Ishikawa (cell line): ENCODE measurements around the gene ZNF878.

Experiments
- CEBPB ChIP-seq: IDR thresholded peaks from 2 replicates; pipeline ENCODE4 v1.6.1; 2012
- CREB1 ChIP-seq: IDR thresholded peaks from 2 replicates; pipeline ENCODE4 v1.6.1; 2012; ENCODE audit warnings: low read depth
- EGR1 ChIP-seq: IDR thresholded peaks from 2 replicates; pipeline ENCODE4 v1.6.1; 2012
- EP300 ChIP-seq: IDR thresholded peaks from 2 replicates; pipeline ENCODE4 v1.6.1; 2012; ENCODE audit warnings: borderline replicate concordance
- FOXM1 ChIP-seq: IDR thresholded peaks from 2 replicates; pipeline ENCODE4 v1.6.1; 2012; ENCODE audit warnings: low read depth, borderline replicate concordance
- MAX ChIP-seq: IDR thresholded peaks from 2 replicates; pipeline ENCODE4 v1.6.1; 2012
- NFIC ChIP-seq: IDR thresholded peaks from 2 replicates; pipeline ENCODE4 v1.6.1; 2012
- RAD21 ChIP-seq: IDR thresholded peaks from 2 replicates; pipeline ENCODE4 v1.6.1; 2012; ENCODE audit warnings: low read depth
- REST ChIP-seq: IDR thresholded peaks from 2 replicates; pipeline ENCODE4 v1.6.1; 2012; ENCODE audit warnings: low read depth, mild to moderate bottlenecking
- TAF1 ChIP-seq: IDR thresholded peaks from 2 replicates; pipeline ENCODE4 v1.6.1; 2012; ENCODE audit warnings: low read depth, mild to moderate bottlenecking
- TCF12 ChIP-seq: IDR thresholded peaks from 2 replicates; pipeline ENCODE4 v1.6.1; 2012; ENCODE audit warnings: low read depth
- TEAD4 ChIP-seq: IDR thresholded peaks from 2 replicates; pipeline ENCODE4 v1.6.1; 2012
- USF1 ChIP-seq: IDR thresholded peaks from 2 replicates; pipeline ENCODE4 v1.6.1; 2012
- YY1 ChIP-seq: IDR thresholded peaks from 2 replicates; pipeline ENCODE4 v1.6.1; 2012; ENCODE audit warnings: low read depth
- ZBTB7A ChIP-seq: IDR thresholded peaks from 2 replicates; pipeline ENCODE4 v1.6.1; 2012; ENCODE audit warnings: low read depth

The ZNF878 gene

GRCh38 chr19:12034198-12034597 lies 18.6 kb downstream of the ZNF878 start:
- TF ChIP-seq YY1 (no peak), USF1 (peak; percentile 20; the same call in 1 of the 2 replicates)

GRCh38 chr19:12015753-12016116 lies 37.0 kb downstream of the ZNF878 start:
- no peak for TF ChIP-seq NFIC
- TF ChIP-seq TCF12 = no peak

GRCh38 chr19:12015015-12015752 lies 37.6 kb downstream of the ZNF878 start:
- no peak for TF ChIP-seq TCF12
- TF ChIP-seq TEAD4 = no peak
- no peak for TF ChIP-seq REST
- TF ChIP-seq RAD21 = no peak
- TF ChIP-seq NFIC = no peak
- TF ChIP-seq USF1 = no peak
- no peak for TF ChIP-seq TAF1
- no peak for TF ChIP-seq EP300
- no peak for TF ChIP-seq EGR1
- TF ChIP-seq MAX = no peak
- no peak for TF ChIP-seq ZBTB7A
- no peak for TF ChIP-seq FOXM1
- no peak for TF ChIP-seq CEBPB
- no peak for TF ChIP-seq CREB1
- no peak for TF ChIP-seq YY1

GRCh38 chr19:12000152-12000981 lies 52.4 kb downstream of the ZNF878 start:
- no peak for TF ChIP-seq YY1
- no peak for TF ChIP-seq EP300
- TF ChIP-seq TCF12 = no peak
- TF ChIP-seq RAD21 = no peak
- no peak for TF ChIP-seq REST
- TF ChIP-seq USF1 = no peak
- no peak for TF ChIP-seq CEBPB
- no peak for TF ChIP-seq TAF1
- TF ChIP-seq MAX = no peak
- TF ChIP-seq TEAD4 = no peak
- TF ChIP-seq CREB1 = no peak
- no peak for TF ChIP-seq FOXM1

- TF ChIP-seq YY1 (no peak), EGR1 (no peak), CREB1 (no peak), TCF12 (no peak)
These were observed 57.6 kb downstream of the ZNF878 start for GRCh38 chr19:11995174-11995573.
